Breast epithelium (tissue), 4 donors: ENCODE data around the gene PTGER3. TPM values are rescaled to one million over a fixed set of nuclear protein-coding genes. Genes with fewer than 3 reads are reported as not detected.

Source experiments
- DNase-seq, 2 donors: peaks; one replicate each; pipeline ENCODE4 v3.0.0-alpha.2; 2019; ENCODE audit warnings: low spot score in 2 of 2
- H3K27ac ChIP-seq, 2 donors: fragments of 200-600 bp; sonication (generic) in 1 of 2; one replicate each; pipeline ENCODE4 v1.5.1; 2016 to 2019; ENCODE audit warnings: mild to moderate bottlenecking in 1 of 2
- H3K27me3 ChIP-seq, 2 donors: fragments of 200-600 bp; sonication (generic) in 1 of 2; one replicate each; pipeline versions ENCODE4 v1.5.1 to v1.6.0; 2017 to 2019; ENCODE audit warnings: control low read depth in 1 of 2, mild to moderate bottlenecking in 1 of 2
- H3K36me3 ChIP-seq: fragments of 200-600 bp; one replicate; pipeline ENCODE4 v1.5.1; 2019
- H3K4me1 ChIP-seq, 2 donors: fragments of 200-600 bp; sonication (generic); one replicate each; pipeline ENCODE4 v1.5.1; 2016 to 2019; ENCODE audit warnings: control low read depth in 1 of 2
- H3K4me3 ChIP-seq, 3 donors: fragments of 200-600 bp; sonication (generic); 1 replicate in 2 of 3; 2 replicates in 1 of 3; pipeline ENCODE4 v1.5.1; 2016 to 2019; ENCODE audit warnings: mild to moderate bottlenecking in 3 of 3, moderate library complexity in 2 of 3
- H3K9me3 ChIP-seq, 2 donors: fragments of 200-600 bp; sonication (generic) in 1 of 2; one replicate each; pipeline ENCODE4 v1.5.1; 2016 to 2019; ENCODE audit warnings: control low read depth in 1 of 2
- POLR2A ChIP-seq: fragments of 450-650 bp; IDR thresholded peaks from one replicate; pipeline ENCODE4 v1.6.1; 2016; ENCODE audit warnings: antibody characterized with exemption, mild to moderate bottlenecking, moderate library complexity
- POLR2AphosphoS5 ChIP-seq, 3 donors: sonication (generic); formaldehyde crosslinking; IDR thresholded peaks; one replicate each; pipeline ENCODE4 v1.6.1; 2017; ENCODE audit warnings: antibody characterized with exemption in 3 of 3
- intact Hi-C: fragments of 100-400 bp; cut with DNase I; formaldehyde crosslinking; loops from one replicate; pipeline ENCODE4 v1.15.1; 2023; ENCODE audit warnings: low total_unique reads
- total RNA-seq, 3 donors: library from RNA; depleted of rRNA; stranded (reverse); fragments of >200 nt; gene quantifications; one replicate each; pipeline ENCODE4 v1.1.0, GENCODE V29; 2016
- TF ChIP-seq, protein P1 (sequence below), 3 donors: fragments of 450-650 bp; IDR thresholded peaks; one replicate each; pipeline ENCODE4 v1.5.1; 2016 to 2017; ENCODE audit warnings: antibody characterized with exemption in 3 of 3, mild to moderate bottlenecking in 3 of 3, moderate library complexity in 3 of 3

PTGER3 gene
- total RNA-seq, 3 donors from 2014 or later: 43.3 to 193 (median 52.1) TPM

DNA sequence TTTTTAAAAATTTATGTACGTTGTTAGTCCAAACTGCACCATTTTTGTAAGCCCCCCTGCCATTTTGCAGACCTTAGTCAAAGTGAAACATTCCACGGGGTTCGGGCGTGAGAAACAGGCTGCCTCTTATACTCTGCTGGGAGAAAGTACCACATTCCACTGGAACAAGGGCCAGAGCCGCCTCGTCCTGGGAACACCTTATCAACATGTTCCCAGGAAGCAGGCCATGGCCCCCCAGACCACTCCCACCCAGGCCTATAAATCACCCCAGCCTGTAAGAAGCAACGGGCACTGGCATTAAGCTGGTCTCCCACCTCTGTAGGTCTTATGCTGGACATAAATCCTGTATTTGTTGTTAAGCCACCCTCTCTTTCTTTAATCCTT lies 34.1 kb upstream of the PTGER3 start:
- no peak for TF ChIP-seq POLR2A
- TF ChIP-seq, protein P1, sequence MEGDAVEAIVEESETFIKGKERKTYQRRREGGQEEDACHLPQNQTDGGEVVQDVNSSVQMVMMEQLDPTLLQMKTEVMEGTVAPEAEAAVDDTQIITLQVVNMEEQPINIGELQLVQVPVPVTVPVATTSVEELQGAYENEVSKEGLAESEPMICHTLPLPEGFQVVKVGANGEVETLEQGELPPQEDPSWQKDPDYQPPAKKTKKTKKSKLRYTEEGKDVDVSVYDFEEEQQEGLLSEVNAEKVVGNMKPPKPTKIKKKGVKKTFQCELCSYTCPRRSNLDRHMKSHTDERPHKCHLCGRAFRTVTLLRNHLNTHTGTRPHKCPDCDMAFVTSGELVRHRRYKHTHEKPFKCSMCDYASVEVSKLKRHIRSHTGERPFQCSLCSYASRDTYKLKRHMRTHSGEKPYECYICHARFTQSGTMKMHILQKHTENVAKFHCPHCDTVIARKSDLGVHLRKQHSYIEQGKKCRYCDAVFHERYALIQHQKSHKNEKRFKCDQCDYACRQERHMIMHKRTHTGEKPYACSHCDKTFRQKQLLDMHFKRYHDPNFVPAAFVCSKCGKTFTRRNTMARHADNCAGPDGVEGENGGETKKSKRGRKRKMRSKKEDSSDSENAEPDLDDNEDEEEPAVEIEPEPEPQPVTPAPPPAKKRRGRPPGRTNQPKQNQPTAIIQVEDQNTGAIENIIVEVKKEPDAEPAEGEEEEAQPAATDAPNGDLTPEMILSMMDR (IDR thresholded peaks at IDR 0.05): no peak
- TF ChIP-seq POLR2AphosphoS5 (IDR thresholded peaks at IDR 0.05): no peak
- Histone ChIP-seq H3K4me3 (peak overlapping the region; percentile 70 to 84 (median 70)), H3K27me3 (no peaks in the 10 kb centered on the region), H3K9me3 (no peaks in the 10 kb centered on the region), H3K36me3 (peaks cover 1% of the 10 kb centered on the region), H3K27ac (peak overlapping the region in 1 of 2 donors; percentile 83), H3K4me1 (peaks cover 0 to 12% of the 10 kb centered on the region in 2 donors)
- DNase-seq: no peak
- intact Hi-C loops: no loop called here

DNA sequence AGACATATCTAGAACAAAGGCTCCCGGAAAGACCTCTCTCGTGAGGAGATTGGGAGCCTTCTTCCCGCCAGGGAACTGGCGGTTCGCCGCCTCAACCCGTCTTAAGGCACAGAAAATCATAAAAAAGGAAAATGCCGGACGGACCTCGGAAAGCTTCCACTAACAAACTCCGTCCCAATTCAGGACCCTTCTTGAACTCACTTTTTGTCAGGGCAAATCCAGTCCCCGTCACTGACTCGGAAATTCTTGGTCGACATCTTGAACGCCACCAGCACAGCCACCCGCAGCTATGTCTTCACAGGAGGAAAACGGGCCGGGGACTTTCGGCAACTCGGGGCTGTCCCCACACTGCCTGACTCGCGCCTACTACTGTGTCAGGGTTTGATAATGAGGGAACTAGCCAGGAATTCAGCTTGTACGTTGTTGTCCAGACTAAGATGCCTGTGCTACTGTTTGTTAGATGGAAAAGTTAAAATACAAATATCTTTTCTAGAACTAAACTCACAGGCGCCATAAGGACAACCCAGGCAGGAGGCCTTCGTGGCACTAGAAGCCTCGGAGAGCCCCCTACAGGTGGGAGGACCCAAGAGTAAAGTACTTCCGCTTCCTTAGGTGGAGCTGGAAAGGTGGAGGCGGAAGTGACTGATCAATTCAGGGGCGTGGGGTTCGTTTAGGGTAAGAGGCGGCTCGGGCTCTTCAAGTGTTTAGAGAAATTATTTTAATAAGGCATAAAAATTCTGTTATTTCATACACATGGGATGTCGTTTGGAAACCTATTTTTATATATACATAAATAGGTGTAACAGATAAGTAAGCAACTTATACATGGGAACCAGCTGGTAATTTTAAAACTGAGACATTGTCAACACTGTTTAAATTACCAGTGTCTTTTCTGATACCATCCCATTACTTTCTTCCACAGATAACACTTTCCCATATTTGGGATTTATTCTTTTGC lies 33.4 kb upstream of the PTGER3 start, which contains the start of gene ZRANB2:
Gene ZRANB2 (minus strand): TSS at position 297 of the 958 bp plus-strand sequence. CDS start 40 bp downstream, at position 257.
- intact Hi-C loops: no loop called here
- TF ChIP-seq POLR2AphosphoS5 (IDR thresholded peaks at IDR 0.05) (peak; percentile 65 to 85 (median 74)), POLR2A (peak; percentile 64)
- TF ChIP-seq, protein P1 (IDR thresholded peaks at IDR 0.05): peak; percentile 24 to 73 (median 68)
- Histone ChIP-seq H3K27ac (peak within 1 kb of the TSS; percentile 83 to 91), H3K27me3 (no peaks in the 10 kb centered on the region), H3K4me3 (peak within 1 kb of the TSS; percentile 70 to 84 (median 70)), H3K4me1 (peaks cover 0 to 12% of the 10 kb centered on the region in 2 donors), H3K36me3 (peaks cover 7% of the 10 kb centered on the region), H3K9me3 (no peaks in the 10 kb centered on the region)
- peak; percentile 82 to 87 for DNase-seq

DNA sequence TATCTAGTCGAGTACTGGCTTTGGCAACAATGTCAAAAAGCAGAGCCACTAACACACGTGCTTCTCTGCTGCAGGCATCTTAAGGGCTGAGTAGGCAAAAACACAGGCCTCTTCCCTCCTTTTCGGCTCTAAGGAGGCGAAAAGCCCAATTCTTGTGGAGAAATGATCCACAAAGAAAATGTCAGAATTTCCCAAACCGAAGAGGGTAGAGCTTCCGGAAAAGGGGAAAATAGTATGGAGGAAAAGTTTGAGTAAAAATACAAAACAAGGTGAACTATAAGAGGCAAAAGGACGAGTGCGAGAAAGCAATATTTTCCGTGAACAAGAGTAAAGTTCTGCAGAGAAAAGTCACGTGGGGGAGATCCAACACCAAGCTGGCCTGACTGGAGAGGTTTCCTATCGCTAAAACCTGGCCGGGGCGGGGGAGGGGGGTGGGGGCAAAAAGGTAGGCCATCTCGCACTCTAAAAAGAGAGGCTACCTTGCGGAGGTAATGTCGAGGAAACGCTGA lies 32.7 kb upstream of the PTGER3 start:
- Histone ChIP-seq H3K4me3 (peak overlapping the region; percentile 70 to 84 (median 70)), H3K9me3 (no peaks in the 10 kb centered on the region), H3K36me3 (peaks cover 7% of the 10 kb centered on the region), H3K4me1 (peaks cover 0 to 12% of the 10 kb centered on the region in 2 donors), H3K27ac (peak overlapping the region; percentile 83 to 91), H3K27me3 (no peaks in the 10 kb centered on the region)
- TF ChIP-seq POLR2A (no peak), POLR2AphosphoS5 (IDR thresholded peaks at IDR 0.05) (no peak)
- TF ChIP-seq, protein P1 (IDR thresholded peaks at IDR 0.05): no peak
- intact Hi-C loops: no loop called here
- DNase-seq: no peak

DNA sequence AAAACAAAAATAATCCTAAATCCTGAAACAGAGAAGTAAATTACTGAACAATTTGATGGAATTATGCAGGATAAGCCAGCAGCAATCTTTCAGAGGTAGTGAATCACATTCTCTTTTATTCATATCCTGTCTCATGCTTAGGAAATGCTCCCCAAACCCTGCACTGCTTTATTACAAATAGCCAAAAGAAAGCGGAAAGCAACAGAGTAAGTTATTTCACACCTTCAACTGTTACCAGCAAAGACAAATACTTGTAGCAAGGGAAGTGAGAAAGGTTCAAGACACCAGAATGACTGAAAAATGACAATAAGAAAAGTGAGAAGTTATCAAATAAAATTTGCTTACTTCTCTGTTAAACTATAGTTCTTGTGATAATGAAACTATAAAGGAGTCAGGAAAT lies 27.1 kb upstream of the PTGER3 start:
- H3K4me1 ChIP-seq: peaks cover 0 to 12% of the 10 kb centered on the region in 2 donors
- H3K27me3 ChIP-seq: no peaks in the 10 kb centered on the region
- intact Hi-C loops: no loop called here
- no peak overlapping the region for H3K27ac ChIP-seq
- H3K9me3 ChIP-seq: no peaks in the 10 kb centered on the region
- peaks cover 7% of the 10 kb centered on the region for H3K36me3 ChIP-seq
- no peak overlapping the region for H3K4me3 ChIP-seq
- TF ChIP-seq, protein P1 (IDR thresholded peaks at IDR 0.05): no peak
- TF ChIP-seq POLR2A: no peak
- TF ChIP-seq POLR2AphosphoS5 (IDR thresholded peaks at IDR 0.05): no peak
- DNase-seq: no peak

DNA sequence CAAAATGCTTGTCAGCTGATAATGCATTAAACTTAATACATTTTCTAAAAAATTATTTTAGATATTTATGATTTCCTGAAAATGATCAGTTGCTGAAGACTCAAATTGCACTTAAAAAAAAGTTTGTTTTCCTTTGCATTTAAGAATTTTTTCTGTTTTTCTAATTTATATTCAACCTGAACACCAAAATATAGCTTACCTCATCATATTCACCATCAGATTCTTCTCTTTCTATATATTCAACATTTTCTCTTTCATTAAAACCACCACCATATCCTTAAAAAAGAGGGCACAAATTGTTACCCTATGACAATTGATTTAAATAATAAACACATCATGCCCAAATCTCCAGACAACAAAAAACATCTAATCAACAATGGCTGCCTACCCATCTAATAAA lies 24.7 kb upstream of the PTGER3 start:
- TF ChIP-seq POLR2A (no peak), POLR2AphosphoS5 (IDR thresholded peaks at IDR 0.05) (no peak)
- TF ChIP-seq, protein P1 (IDR thresholded peaks at IDR 0.05): no peak
- Histone ChIP-seq H3K36me3 (peaks cover 14% of the 10 kb centered on the region), H3K4me1 (no peaks in the 10 kb centered on the region), H3K27me3 (no peaks in the 10 kb centered on the region), H3K4me3 (no peak overlapping the region), H3K27ac (no peak overlapping the region), H3K9me3 (no peaks in the 10 kb centered on the region)
- no peak for DNase-seq
- intact Hi-C loops: no loop called here
